ENCODE data around the gene CMKLR1.

CMKLR1 gene

DNA sequence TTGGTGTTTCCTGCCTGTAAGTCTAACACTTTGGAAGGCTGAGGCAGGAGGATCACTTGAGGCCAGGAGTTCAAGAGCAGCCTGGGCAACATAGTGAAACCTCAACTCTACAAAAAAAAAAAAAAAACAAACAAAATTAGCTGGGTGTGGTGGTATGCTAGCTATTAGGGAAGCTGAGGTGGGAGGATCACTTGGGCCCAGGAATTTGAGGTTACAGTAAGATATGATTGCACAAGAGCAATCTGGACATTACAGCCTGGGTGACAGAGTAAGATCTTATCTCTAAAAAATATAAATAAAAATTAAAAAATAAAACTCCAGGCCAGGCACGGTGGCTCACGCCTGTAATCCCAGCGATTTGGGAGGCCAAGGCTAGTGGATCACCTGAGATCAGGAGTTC is 39.8 kb upstream of the CMKLR1 start:
- TF ChIP-seq, protein P1, sequence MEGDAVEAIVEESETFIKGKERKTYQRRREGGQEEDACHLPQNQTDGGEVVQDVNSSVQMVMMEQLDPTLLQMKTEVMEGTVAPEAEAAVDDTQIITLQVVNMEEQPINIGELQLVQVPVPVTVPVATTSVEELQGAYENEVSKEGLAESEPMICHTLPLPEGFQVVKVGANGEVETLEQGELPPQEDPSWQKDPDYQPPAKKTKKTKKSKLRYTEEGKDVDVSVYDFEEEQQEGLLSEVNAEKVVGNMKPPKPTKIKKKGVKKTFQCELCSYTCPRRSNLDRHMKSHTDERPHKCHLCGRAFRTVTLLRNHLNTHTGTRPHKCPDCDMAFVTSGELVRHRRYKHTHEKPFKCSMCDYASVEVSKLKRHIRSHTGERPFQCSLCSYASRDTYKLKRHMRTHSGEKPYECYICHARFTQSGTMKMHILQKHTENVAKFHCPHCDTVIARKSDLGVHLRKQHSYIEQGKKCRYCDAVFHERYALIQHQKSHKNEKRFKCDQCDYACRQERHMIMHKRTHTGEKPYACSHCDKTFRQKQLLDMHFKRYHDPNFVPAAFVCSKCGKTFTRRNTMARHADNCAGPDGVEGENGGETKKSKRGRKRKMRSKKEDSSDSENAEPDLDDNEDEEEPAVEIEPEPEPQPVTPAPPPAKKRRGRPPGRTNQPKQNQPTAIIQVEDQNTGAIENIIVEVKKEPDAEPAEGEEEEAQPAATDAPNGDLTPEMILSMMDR (IDR thresholded peaks at IDR 0.05), result no peak

DNA sequence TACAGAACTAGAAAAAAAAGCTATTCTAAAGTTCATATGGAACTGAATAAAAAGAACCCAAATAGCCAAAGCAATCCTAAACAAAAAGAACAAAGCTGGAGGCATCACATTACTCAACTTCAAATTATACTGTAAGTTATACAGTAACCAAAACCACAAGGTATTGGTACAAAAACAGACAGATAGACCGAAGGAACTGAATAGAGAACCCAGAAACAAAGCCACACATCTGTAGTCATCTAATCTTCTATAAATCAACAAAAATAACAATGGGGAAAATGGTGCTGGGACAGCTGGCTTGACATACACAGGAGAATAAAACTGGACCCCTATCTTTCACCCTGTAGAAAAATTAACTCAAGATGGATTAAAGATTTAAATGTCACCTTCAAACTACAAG is 38.1 kb upstream of the CMKLR1 start:
- TF ChIP-seq, protein P1 (IDR thresholded peaks at IDR 0.05), result no peak

DNA sequence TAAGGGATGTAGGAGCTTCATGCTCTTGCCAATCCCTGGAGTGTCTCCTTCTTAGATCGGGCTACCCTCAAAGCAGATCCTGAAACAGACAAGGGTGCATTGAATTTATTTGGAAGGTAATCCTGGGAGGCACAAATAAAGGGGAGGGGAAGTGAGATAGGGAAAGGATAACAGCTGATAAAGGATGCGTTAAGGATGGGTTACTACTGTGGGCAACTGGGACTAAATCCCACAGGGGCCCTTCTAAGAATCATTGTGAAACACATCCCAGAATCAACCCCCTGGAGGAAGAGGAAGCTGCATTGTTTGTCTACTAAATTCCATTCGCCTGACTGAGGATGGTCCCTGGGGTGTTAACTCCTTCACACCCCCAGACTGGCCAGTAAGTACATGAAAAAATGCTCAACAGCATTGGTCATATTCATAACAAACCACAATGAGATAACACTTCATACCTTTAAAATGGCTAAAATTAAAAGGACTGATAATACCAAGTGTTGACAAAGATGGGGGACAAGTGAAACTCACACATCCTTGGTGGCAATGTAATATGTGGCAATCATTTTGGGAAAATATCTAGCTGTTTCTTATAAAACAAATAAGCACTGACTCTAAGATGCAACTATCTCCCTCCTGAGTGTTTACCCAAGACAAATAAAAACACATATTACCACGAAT is 37.0 kb upstream of the CMKLR1 start:
- TF ChIP-seq, protein P1 (IDR thresholded peaks at IDR 0.05), result no peak

DNA sequence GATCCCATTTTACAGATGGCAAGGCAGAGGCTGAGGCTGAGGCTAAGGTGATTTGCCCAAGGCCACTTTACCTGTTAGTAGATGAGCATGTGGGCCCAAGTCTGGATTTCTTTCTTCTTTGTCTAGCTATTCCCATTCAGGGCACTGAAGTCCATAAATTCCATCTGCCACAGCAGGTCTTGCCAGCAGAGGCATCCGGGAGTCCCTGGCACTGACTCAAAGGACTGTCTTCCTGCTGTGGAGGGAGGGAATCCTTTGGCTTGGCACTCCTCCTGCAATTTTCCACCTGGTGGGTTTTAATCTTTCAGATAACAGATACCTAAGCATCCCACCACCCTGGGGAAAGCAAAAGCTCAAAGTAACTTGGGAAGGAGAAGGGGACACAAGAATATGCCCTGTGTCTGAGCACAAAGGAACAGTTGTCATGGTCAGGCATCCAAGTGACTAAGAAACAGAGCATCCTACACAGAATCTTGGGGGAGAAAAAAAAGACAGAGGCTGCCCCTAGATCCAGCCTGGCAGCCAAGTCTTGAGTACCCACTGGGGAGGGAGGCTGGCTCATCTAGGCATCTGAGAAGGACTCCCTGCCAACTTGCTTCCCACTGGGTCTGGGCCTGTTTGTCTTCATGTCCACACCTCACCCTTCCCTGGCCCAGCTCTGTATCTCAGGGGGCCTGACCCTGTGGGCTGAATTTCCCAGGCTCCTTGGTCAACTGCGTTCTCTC is 35.6 kb upstream of the CMKLR1 start:
- TF ChIP-seq, protein P1 (IDR thresholded peaks at IDR 0.05), result no peak

DNA sequence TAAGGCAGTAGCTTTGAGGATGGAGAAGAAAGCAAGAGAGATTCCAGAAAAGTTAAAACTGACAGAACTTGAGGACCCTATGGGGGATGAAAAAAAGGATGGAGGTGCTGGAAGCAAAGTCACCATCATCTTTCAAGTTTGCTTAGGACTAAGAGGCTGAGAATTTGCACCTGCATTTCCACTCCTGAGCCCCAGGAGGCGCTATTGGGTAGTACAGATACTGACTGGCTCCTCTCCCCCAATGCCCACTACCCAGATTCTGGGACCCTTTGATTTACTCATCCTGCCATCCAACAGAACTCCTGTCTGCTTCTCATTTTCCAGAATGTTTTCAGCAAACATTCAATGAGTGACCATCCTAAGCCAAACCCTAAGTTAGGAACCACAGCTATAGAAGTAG is 34.0 kb upstream of the CMKLR1 start:
- TF ChIP-seq, protein P1 (IDR thresholded peaks at IDR 0.05), result no peak; the same call in 1 of the 2 replicates

DNA sequence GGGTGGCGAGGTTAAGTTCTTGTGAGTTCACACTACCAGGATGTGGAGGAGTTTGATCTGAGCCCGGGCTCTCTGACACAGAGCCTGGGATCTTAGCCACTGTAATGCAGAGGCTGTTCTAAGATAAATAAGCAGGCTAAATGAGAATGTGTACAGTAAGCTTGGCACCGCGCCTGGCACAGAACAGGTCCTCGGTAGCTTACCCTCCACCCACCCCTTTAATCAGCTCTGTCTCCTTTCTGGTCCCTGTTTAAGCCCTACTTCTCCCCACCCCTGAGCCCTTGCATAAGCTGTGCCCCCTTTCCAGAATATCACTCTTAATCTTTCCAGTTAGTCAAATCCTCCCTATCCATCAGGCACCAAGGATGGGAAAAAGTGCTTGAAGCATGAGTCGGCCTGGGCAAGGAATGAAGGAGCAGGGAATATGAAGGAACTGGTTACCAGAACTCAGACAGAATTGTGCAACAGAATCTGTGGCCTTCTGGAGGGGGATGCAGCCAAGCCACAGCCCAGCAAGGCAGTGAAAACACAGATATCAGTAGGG is 32.8 kb upstream of the CMKLR1 start:
- TF ChIP-seq, protein P1 (IDR thresholded peaks at IDR 0.05), result no peak

DNA sequence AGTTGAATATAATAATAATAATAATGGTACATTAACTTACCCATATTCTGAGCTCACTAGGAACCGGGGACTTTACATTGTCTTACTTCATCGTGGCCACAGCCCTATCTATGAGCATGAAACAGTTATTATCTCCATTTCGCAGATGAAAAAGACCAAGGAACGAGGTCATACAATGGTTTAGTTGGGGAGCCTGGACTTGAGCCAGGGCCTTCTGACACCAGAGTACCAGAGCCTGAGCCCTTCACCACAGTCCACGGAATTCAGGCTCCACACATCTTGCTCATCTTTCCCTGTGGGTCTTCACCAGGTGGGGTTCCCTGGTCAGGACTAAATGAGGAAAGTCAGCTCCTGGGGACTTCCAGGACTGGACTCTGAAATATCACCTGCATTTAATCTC is 31.3 kb upstream of the CMKLR1 start:
- TF ChIP-seq, protein P1 (IDR thresholded peaks at IDR 0.05), result no peak

Measured in LNCAP (cell line).